Prostate gland (tissue), 2 donors: ENCODE measurements around the gene TTYH2. TPM values are rescaled to one million over a fixed set of nuclear protein-coding genes. Genes with fewer than 3 reads are reported as not detected.
A peak's percentile ranks its signal among the peaks of the same experiment; 100 is the strongest.

Experiments
- DNase-seq: peaks from one replicate; pipeline ENCODE4 v3.0.0-alpha.2; 2019; ENCODE audit warnings: low spot score
- H3K27ac ChIP-seq, 2 donors: fragments of 200-600 bp; sonication (generic); 2 replicates each; pipeline ENCODE4 v1.5.1; 2017 to 2019
- H3K27me3 ChIP-seq: fragments of 200-600 bp; sonication (generic); replicated peaks from 2 replicates; pipeline ENCODE4 v1.5.1; 2019; ENCODE audit not compliant: insufficient read depth
- H3K36me3 ChIP-seq, 2 donors: fragments of 200-600 bp; sonication (generic); 1 replicate in 1 of 2; 2 replicates in 1 of 2; pipeline versions ENCODE4 v1.5.1 to v1.8.1; 2017 to 2019
- H3K4me1 ChIP-seq: fragments of 200-600 bp; sonication (generic); replicated peaks from 2 replicates; pipeline ENCODE4 v1.5.1; 2019
- H3K4me3 ChIP-seq, 2 donors: fragments of 200-600 bp; sonication (generic); 2 replicates each; pipeline ENCODE4 v1.5.1; 2017 to 2019
- H3K9me3 ChIP-seq: fragments of 200-600 bp; sonication (generic); 2 replicates; pipeline ENCODE4 v1.5.1; 2017
- POLR2A ChIP-seq: fragments of 450-650 bp; IDR thresholded peaks from one replicate; pipeline ENCODE4 v1.6.1; 2016; ENCODE audit warnings: antibody characterized with exemption, mild to moderate bottlenecking
- POLR2AphosphoS5 ChIP-seq: sonication (generic); formaldehyde crosslinking; IDR thresholded peaks from one replicate; pipeline ENCODE4 v1.6.1; 2017; ENCODE audit warnings: antibody characterized with exemption
- WGBS: methylation state at CpG from one replicate; pipeline ENCODE4 v1.1.5; 2018; 5-methylcytosine and 5-hydroxymethylcytosine counted together
- intact Hi-C: fragments of 100-400 bp; cut with DNase I; formaldehyde crosslinking; loops from one replicate; pipeline ENCODE4 v1.14.2; 2022
- total RNA-seq, 2 donors: library from RNA; depleted of rRNA; stranded (reverse); fragments of >200 nt; gene quantifications; one replicate each; pipeline ENCODE4 v1.1.0, GENCODE V29; 2016
- TF ChIP-seq, protein P1 (sequence below), 4 experiments: fragments of 200-600 bp in 2 of 4; fragments of 450-650 bp in 2 of 4; sonication (generic) in 2 of 4; IDR thresholded peaks; 1 replicate in 3 of 4; 2 replicates in 1 of 4; pipeline ENCODE4 v1.5.1; 2016 to 2019; ENCODE audit warnings: antibody characterized with exemption in 4 of 4, mild to moderate bottlenecking in 2 of 4, moderate library complexity in 2 of 4

TTYH2 gene
- total RNA-seq, 2 donors from 2014 or later = 7.7 to 43.3 TPM

DNA sequence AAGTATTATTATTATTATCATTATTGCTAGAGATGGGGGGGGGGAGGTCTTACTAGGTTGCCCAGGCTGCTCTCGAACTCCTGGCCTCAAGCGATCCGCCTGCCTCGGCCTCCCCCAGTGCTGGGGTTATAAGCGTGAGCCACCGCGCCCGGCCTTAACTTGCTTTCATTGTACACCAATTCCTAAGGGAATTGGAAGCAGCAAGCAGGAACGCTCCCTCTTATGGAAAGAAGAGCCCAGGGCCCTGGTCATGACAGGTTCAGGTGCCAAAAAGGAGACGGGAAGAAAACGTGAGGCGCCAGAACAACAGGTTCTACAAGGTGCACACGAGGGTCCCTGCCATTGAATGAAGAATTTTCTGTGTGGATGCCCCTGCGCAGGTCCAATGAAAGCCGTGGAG lies 10.4 kb upstream of the TTYH2 start:
- Histone ChIP-seq H3K36me3 (no peaks in the 10 kb centered on the region), H3K9me3 (no peaks in the 10 kb centered on the region), H3K4me3 (peak overlapping the region in 1 of 2 donors; percentile 58), H3K27ac (no peak overlapping the region), H3K4me1 (peaks cover 18% of the 10 kb centered on the region), H3K27me3 (no peaks in the 10 kb centered on the region)
- no peak for DNase-seq
- TF ChIP-seq, protein P1, sequence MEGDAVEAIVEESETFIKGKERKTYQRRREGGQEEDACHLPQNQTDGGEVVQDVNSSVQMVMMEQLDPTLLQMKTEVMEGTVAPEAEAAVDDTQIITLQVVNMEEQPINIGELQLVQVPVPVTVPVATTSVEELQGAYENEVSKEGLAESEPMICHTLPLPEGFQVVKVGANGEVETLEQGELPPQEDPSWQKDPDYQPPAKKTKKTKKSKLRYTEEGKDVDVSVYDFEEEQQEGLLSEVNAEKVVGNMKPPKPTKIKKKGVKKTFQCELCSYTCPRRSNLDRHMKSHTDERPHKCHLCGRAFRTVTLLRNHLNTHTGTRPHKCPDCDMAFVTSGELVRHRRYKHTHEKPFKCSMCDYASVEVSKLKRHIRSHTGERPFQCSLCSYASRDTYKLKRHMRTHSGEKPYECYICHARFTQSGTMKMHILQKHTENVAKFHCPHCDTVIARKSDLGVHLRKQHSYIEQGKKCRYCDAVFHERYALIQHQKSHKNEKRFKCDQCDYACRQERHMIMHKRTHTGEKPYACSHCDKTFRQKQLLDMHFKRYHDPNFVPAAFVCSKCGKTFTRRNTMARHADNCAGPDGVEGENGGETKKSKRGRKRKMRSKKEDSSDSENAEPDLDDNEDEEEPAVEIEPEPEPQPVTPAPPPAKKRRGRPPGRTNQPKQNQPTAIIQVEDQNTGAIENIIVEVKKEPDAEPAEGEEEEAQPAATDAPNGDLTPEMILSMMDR (IDR thresholded peaks at IDR 0.05) = no peak
- TF ChIP-seq POLR2A (no peak), POLR2AphosphoS5 (no peak)
- WGBS = 24% methylated on average over 15 of the region's 15 CpGs
- intact Hi-C loops = loop anchor here (5.0 kb wide), 1 partner anchor 254 kb away; no protein-coding TSS in a partner anchor

GRCh38 chr17:74203439-74204240 lies 9.7 kb upstream of the TTYH2 start, which contains the start of gene RPL38:
TSS of gene RPL38 (plus strand) at chr17:74203678. CDS start at chr17:74203956, 278 bp downstream.
- Histone ChIP-seq H3K4me3 (peak within 1 kb of the TSS; percentile 58), H3K27me3 (no peaks in the 10 kb centered on the region), H3K27ac (peak within 1 kb of the TSS; percentile 51 to 64), H3K4me1 (peaks cover 18% of the 10 kb centered on the region), H3K9me3 (no peaks in the 10 kb centered on the region), H3K36me3 (no peaks in the 10 kb centered on the region)
- DNase-seq = peak; percentile 96
- WGBS = under 1% methylated on average over 50 of the region's 53 CpGs
- intact Hi-C loops = loop anchor here (5.0 kb wide), 1 partner anchor 254 kb away; no protein-coding TSS in a partner anchor
- TF ChIP-seq, protein P1 (IDR thresholded peaks at IDR 0.05) = peak; percentile 92 to 99 (median 98)
- peak; percentile 100 for TF ChIP-seq POLR2AphosphoS5
- peak; percentile 70 for TF ChIP-seq POLR2A

DNA sequence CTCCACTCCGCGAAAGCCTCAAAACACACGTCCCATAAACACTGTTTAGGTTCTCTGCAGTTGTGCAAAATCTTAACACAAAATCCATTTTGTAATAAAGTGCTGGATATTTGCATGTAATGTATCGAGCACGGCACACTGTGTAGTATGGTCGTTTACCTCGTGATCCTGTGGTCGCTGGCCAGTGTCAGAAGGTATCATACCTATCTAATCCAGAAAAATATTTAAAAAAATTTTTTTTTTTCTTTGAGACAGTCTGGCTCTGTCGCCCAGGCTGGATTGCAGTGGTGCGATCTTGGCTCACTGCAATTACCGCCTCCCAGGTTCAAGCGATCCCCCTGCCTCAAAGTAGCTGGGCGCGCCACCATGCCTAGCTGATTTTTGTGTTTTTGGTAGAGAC lies 8.9 kb upstream of the TTYH2 start:
- WGBS = 47% methylated on average over 14 of the region's 14 CpGs
- Histone ChIP-seq H3K27me3 (no peaks in the 10 kb centered on the region), H3K4me1 (peaks cover 18% of the 10 kb centered on the region), H3K36me3 (peaks cover 0 to 2% of the 10 kb centered on the region in 2 donors), H3K27ac (peak overlapping the region; percentile 51 to 64), H3K9me3 (no peaks in the 10 kb centered on the region), H3K4me3 (peak overlapping the region; percentile 58)
- TF ChIP-seq, protein P1 (IDR thresholded peaks at IDR 0.05) = no peak
- TF ChIP-seq POLR2AphosphoS5 = no peak
- no peak for TF ChIP-seq POLR2A
- DNase-seq = no peak
- intact Hi-C loops = loop anchor here (5.0 kb wide), 1 partner anchor 253 kb away; no protein-coding TSS in a partner anchor

DNA sequence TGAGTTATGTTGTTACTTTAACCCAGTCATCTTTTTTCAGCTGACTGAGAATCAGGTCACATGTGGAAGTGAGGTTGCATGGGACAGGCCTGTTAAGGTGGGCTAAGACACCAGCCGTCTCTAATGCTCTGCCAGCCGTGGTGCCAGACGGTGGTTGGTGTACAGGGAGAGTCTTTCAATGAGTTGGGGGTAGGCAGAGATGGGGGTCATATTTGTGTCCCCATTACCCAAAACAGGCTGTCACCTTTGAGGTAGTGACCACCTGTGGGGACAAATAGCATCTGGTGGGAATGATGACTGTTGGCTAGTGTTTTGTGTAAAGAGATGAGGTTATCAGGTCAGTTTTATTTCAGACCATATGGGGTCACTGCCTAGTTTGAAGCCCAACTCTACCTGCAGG lies 8.1 kb upstream of the TTYH2 start:
- no peak overlapping the region for H3K27ac ChIP-seq
- TF ChIP-seq POLR2AphosphoS5 (no peak), POLR2A (no peak)
- TF ChIP-seq, protein P1 (IDR thresholded peaks at IDR 0.05) = no peak
- peaks cover 18% of the 10 kb centered on the region for H3K4me1 ChIP-seq
- H3K4me3 ChIP-seq = no peak overlapping the region
- no peaks in the 10 kb centered on the region for H3K9me3 ChIP-seq
- intact Hi-C loops = no loop called here
- no peak for DNase-seq
- H3K36me3 ChIP-seq = peaks cover 0 to 2% of the 10 kb centered on the region in 2 donors
- H3K27me3 ChIP-seq = no peaks in the 10 kb centered on the region
- 71% methylated on average over 3 of the region's 3 CpGs for WGBS
